Naive B cell (primary cell): ENCODE measurements around the gene SEL1L2. TPM values are rescaled to one million over a fixed set of nuclear protein-coding genes. Genes with fewer than 3 reads are reported as not detected.

ENCODE experiments used
- ATAC-seq, 2 donors: fragments of 150-1000 bp; cut with Tn5 transposase; 2 replicates each; pipeline ENCODE4 v1.10.0; 2021; ENCODE audit warnings: low read depth in 2 of 2, mild to moderate bottlenecking in 2 of 2, moderate library complexity in 2 of 2
- DNase-seq: peaks from one replicate; pipeline ENCODE4 v3.0.0; 2022
- H3K27ac Mint-ChIP-seq, 6 donors: one replicate each; pipeline ENCODE4 v1.8.0; 2020 to 2022; ENCODE audit warnings: mild to moderate bottlenecking in 6 of 6, mixed read lengths in 6 of 6, moderate library complexity in 5 of 6, inconsistent platforms in 2 of 6
- H3K27me3 Mint-ChIP-seq, 3 donors: one replicate each; pipeline ENCODE4 v1.8.0; 2021 to 2022; ENCODE audit warnings: mixed read lengths in 3 of 3, mild to moderate bottlenecking in 1 of 3
- H3K36me3 Mint-ChIP-seq, 2 donors: one replicate each; pipeline ENCODE4 v1.8.0; 2020 to 2022; ENCODE audit warnings: mixed read lengths in 2 of 2, inconsistent platforms in 1 of 2, mild to moderate bottlenecking in 1 of 2
- H3K4me1 Mint-ChIP-seq, 3 donors: one replicate each; pipeline ENCODE4 v1.8.0; 2020 to 2022; ENCODE audit warnings: mixed read lengths in 3 of 3, inconsistent platforms in 1 of 3, mild to moderate bottlenecking in 1 of 3, moderate library complexity in 1 of 3
- H3K4me3 Mint-ChIP-seq, 8 donors: one replicate each; pipeline ENCODE4 v1.8.0; 2020 to 2022; ENCODE audit warnings: mild to moderate bottlenecking in 8 of 8, mixed read lengths in 8 of 8, moderate library complexity in 8 of 8, inconsistent platforms in 2 of 8
- H3K9me3 Mint-ChIP-seq, 7 donors: one replicate each; pipeline ENCODE4 v1.8.0; 2020 to 2022; ENCODE audit warnings: mixed read lengths in 7 of 7, mild to moderate bottlenecking in 5 of 7, inconsistent platforms in 2 of 7, moderate library complexity in 1 of 7
- polyA plus RNA-seq, 6 donors: library from polyadenylated mRNA; unstranded; fragments of 300-500 nt; fragmentation: Illumina TruSeq; gene quantifications; one replicate each; pipeline ENCODE4 v1.2.3, GENCODE V29; 2021; ENCODE audit warnings: low read depth in 6 of 6

The SEL1L2 gene
- polyA plus RNA-seq, 6 donors from 2014 or later = not detected

DNA sequence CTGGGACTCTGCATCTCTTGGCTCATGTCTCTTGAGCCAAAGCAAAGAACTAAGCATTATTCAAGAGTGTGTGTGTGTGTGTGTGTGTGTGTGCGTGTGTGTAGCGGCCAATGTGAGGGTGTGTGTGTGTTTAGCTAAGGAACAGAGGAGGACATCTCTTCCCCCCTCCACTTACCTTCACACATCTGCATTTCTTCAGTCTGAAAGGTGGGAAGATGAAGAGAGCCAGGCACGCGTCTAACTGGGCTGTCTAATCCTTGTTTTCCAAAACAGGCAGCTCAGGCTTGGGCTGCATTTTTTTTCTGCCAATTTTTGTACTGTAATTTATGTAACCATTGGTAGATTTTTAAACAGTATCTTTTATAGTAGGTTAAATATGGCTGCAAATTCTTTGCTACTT is 146.1 kb downstream of the SEL1L2 start:
- no peak overlapping the region for H3K27ac Mint-ChIP-seq
- no peaks in the 10 kb centered on the region for H3K36me3 Mint-ChIP-seq
- DNase-seq (no peak), ATAC-seq (no peak)
- peaks cover 11 to 28% (median 19%) of the 10 kb centered on the region in 3 donors for H3K27me3 Mint-ChIP-seq
- peaks cover 0 to 6% (median 2%) of the 10 kb centered on the region in 7 donors for H3K9me3 Mint-ChIP-seq
- H3K4me1 Mint-ChIP-seq = no peaks in the 10 kb centered on the region
- H3K4me3 Mint-ChIP-seq = no peak overlapping the region

DNA sequence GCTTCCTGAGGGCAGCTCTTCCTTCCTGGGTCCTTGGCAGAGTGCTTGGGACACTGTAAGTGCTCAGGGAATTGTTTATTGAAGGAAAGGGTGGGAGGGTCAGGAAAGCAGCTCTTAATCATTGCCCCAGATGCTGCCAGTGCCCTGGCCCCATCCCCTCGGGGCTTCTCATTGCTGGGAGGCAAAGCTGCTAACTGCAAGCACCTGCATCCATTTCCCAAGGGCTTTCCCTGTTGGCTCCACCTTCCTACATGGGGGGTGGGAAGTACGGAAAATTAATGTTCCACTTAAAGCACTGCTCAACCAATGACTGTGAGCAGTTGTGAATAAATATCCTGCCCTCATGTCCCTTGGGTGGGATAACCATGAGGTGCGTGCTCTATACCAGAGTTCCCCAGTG is 149.2 kb downstream of the SEL1L2 start:
- peaks cover 0 to 2% (median 0%) of the 10 kb centered on the region in 7 donors for H3K9me3 Mint-ChIP-seq
- no peak for ATAC-seq
- no peaks in the 10 kb centered on the region for H3K4me1 Mint-ChIP-seq
- H3K27me3 Mint-ChIP-seq = peaks cover 22 to 37% (median 23%) of the 10 kb centered on the region in 3 donors
- H3K36me3 Mint-ChIP-seq = no peaks in the 10 kb centered on the region
- no peak overlapping the region for H3K4me3 Mint-ChIP-seq
- H3K27ac Mint-ChIP-seq = no peak overlapping the region
- no peak for DNase-seq

DNA sequence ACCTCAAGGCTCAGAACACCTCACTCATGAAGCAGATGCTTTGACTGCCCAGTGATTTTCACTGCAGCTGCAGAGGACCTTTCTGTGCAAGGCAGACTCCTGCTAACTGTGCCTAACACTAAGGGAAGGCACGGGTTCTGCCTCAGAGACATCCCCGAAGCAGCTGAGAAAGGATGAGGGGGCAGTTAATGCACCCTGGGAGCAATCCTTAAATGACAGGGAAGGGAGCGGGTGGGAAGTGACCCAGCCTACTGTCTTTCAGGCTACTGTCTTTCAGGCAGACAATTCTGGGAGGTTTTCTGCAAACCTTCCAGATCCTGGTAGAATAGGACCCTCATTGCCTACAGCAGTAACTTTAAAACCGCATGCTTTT is 150.3 kb downstream of the SEL1L2 start:
- Mint-ChIP-seq H3K27me3 (peaks cover 23 to 46% (median 30%) of the 10 kb centered on the region in 3 donors), H3K9me3 (peaks cover 0 to 2% (median 0%) of the 10 kb centered on the region in 7 donors), H3K36me3 (no peaks in the 10 kb centered on the region), H3K27ac (no peak overlapping the region), H3K4me1 (no peaks in the 10 kb centered on the region), H3K4me3 (no peak overlapping the region)
- ATAC-seq = no peak
- DNase-seq = no peak

DNA sequence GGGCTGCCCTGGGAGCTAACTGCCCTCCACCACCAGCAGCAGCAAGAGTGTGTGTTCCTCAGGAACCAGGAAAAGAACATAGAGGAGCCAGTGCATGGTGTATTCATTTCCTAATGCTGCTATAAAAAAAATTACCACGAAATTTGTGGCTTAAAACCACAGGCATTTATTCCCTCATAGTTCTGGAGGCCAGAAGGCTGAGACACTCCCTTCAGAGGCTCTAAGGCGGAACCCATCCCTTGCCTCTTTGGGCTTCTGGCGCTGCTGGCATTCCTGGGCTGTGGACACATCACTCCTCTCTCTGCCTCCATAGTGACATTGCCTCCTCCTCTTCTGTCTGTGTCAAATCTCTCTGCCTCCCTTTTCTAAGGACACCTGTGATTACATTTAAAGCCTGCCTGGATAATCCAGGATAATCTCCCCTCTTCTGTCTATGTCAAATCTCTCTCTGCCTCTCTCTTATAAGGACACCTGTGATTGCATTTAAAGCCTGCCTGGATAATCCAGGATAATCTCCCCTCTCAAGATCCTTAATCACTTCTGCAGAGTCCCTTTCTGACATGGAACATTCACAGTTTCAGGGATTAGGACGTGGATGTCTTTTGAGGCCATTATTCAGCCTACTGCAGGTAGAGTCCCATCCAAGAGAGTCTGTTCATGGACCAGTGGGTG is 150.9 kb downstream of the SEL1L2 start:
- Mint-ChIP-seq H3K27ac (no peak overlapping the region), H3K27me3 (peaks cover 23 to 46% (median 30%) of the 10 kb centered on the region in 3 donors), H3K9me3 (peaks cover 0 to 2% (median 0%) of the 10 kb centered on the region in 7 donors), H3K4me3 (no peak overlapping the region), H3K4me1 (no peaks in the 10 kb centered on the region), H3K36me3 (no peaks in the 10 kb centered on the region)
- DNase-seq (no peak), ATAC-seq (no peak)

DNA sequence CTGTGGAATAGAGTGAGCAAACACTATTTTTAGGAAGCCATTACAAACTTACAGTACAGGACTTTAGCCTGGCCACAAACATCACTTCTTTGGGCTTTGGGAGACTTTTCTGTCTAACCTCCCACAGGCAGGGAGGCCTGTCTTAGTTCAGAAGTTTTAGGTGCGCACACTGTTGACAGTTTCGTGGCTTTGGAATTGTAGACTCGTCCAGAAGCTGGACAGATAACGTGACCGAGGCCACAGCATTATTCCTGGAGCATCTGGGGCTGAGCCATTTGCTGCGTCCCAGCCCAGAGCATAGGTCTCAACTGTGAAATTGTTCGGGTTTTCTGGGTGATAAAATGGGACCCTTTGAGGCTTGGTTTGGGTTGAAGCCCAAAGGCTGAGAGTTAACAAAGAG is 151.8 kb downstream of the SEL1L2 start:
- Mint-ChIP-seq H3K4me3 (no peak overlapping the region), H3K27ac (peak overlapping the region in 1 of 6 donors; percentile 21), H3K27me3 (peaks cover 16 to 39% (median 24%) of the 10 kb centered on the region in 3 donors), H3K4me1 (no peaks in the 10 kb centered on the region), H3K36me3 (no peaks in the 10 kb centered on the region), H3K9me3 (peaks cover 0 to 2% (median 0%) of the 10 kb centered on the region in 7 donors)
- ATAC-seq = no peak
- DNase-seq = no peak

DNA sequence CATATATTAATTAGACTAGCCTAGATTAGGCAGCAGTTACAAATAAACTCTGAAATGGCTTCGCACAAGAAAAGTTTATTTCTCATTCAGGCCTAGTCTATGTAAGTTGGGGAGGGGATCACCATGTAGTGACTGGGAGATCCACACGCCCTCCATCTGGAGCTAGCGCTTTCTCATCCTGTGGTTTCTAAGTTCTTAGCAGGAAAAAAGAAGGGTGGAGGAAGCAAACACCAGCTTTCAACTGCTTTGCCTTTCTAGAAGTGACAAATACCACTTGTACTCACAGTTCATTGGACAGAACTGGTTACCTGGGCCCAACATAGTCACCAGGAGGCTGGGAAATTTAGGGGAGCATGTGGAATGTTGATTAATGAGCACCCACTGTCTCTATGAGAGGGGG is 158.9 kb downstream of the SEL1L2 start:
- no peak overlapping the region for H3K27ac Mint-ChIP-seq
- H3K9me3 Mint-ChIP-seq = peaks cover 0 to 12% (median 2%) of the 10 kb centered on the region in 7 donors
- H3K4me3 Mint-ChIP-seq = no peak overlapping the region
- no peaks in the 10 kb centered on the region for H3K4me1 Mint-ChIP-seq
- peaks cover 19 to 43% (median 25%) of the 10 kb centered on the region in 3 donors for H3K27me3 Mint-ChIP-seq
- no peaks in the 10 kb centered on the region for H3K36me3 Mint-ChIP-seq
- DNase-seq (no peak), ATAC-seq (no peak)

DNA sequence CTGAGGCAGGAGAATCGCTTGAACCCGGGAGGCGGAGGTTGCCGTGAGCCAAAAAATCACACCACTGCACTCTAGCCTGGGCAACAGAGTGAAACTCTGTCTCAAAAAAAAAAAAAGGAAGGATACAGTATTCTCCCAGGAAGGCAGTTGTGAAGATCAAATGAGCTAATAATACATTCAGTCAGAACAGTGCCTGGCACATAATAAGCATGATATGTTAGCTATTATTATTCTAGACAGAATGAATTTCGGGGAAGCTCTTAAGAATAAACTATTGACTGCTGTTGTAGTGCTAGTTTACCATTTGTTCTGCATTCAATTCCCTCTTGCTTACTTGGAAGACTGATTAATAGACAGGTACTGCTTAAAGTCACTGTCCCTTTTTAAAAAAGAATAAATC is 164.9 kb downstream of the SEL1L2 start:
- H3K27ac Mint-ChIP-seq = no peak overlapping the region
- no peaks in the 10 kb centered on the region for H3K4me1 Mint-ChIP-seq
- DNase-seq = no peak
- H3K27me3 Mint-ChIP-seq = peaks cover 5 to 23% (median 11%) of the 10 kb centered on the region in 3 donors
- no peaks in the 10 kb centered on the region for H3K9me3 Mint-ChIP-seq
- no peak overlapping the region for H3K4me3 Mint-ChIP-seq
- H3K36me3 Mint-ChIP-seq = no peaks in the 10 kb centered on the region
- ATAC-seq = no peak

DNA sequence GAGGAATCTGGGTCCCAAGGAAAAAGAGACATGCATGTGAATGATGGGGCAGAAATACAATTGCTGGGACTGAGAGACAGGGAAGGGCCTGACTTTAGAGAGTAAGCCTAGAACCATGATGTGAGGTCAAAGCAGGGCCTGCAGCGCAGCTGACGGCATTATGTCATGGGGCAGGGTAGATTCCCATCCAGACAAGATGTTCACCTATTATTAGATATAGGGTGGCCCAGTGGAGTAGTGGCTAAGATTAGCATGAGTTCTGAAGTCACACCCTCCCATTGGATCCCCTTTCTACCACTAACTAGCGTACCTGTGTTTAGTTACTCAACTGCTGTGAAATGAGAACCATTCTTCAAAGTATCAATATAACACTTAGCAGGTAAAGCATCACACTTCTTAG is 166.0 kb downstream of the SEL1L2 start:
- DNase-seq (no peak), ATAC-seq (no peak)
- Mint-ChIP-seq H3K4me1 (no peaks in the 10 kb centered on the region), H3K9me3 (no peaks in the 10 kb centered on the region), H3K36me3 (no peaks in the 10 kb centered on the region), H3K27ac (no peak overlapping the region), H3K27me3 (peaks cover 5 to 18% (median 7%) of the 10 kb centered on the region in 3 donors), H3K4me3 (no peak overlapping the region)

DNA sequence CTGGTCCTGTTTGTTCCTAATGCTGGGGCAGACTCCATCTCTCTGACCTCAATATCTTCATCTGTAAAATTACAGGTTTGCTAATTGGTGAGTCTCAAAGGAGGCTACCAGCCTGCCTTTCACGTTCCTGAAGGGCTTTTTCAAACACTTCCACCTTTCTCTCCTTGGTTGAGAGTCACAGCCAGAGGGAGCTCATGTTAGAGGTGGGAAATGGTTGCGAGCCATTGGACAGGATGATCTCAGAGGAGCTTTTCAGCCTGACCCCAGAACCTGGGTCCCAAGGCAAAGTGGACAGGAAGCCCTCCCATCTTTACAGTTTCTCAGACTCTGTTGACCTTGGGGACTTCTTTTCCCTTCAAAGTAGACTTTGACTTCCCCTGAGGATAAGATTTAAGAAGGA is 168.0 kb downstream of the SEL1L2 start:
- no peaks in the 10 kb centered on the region for H3K36me3 Mint-ChIP-seq

DNA sequence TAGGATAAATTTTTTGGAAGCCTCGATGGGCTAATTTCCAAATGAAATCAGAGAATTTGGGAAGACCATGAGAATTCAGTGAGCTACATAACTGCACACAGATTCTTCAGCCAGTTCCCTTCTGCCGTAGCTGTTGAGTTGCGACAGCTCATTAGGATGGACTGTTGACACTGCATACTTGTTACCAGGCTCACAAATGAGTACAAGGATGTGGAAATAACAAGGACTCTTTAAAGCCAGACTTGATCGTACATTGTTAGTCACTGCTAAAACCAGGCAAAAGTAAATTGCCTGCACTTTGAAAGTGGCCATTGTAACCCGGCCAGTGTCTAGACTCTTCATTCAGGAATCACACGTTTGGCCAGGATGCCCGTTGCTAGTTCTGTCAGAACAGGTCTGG is 168.5 kb downstream of the SEL1L2 start:
- Mint-ChIP-seq H3K4me1 (no peaks in the 10 kb centered on the region), H3K4me3 (no peak overlapping the region), H3K9me3 (no peaks in the 10 kb centered on the region), H3K27me3 (peaks cover 0 to 2% (median 1%) of the 10 kb centered on the region in 3 donors), H3K27ac (no peak overlapping the region), H3K36me3 (peaks cover 1% of the 10 kb centered on the region in 2 donors)
- ATAC-seq = no peak
- no peak for DNase-seq

More for the DNA sequence above, 168.0 kb downstream of the SEL1L2 start:
- Mint-ChIP-seq H3K27ac (no peak overlapping the region), H3K4me1 (no peaks in the 10 kb centered on the region), H3K27me3 (peaks cover 0 to 8% (median 5%) of the 10 kb centered on the region in 3 donors), H3K4me3 (no peak overlapping the region), H3K9me3 (no peaks in the 10 kb centered on the region)
- ATAC-seq (no peak), DNase-seq (no peak)

DNA sequence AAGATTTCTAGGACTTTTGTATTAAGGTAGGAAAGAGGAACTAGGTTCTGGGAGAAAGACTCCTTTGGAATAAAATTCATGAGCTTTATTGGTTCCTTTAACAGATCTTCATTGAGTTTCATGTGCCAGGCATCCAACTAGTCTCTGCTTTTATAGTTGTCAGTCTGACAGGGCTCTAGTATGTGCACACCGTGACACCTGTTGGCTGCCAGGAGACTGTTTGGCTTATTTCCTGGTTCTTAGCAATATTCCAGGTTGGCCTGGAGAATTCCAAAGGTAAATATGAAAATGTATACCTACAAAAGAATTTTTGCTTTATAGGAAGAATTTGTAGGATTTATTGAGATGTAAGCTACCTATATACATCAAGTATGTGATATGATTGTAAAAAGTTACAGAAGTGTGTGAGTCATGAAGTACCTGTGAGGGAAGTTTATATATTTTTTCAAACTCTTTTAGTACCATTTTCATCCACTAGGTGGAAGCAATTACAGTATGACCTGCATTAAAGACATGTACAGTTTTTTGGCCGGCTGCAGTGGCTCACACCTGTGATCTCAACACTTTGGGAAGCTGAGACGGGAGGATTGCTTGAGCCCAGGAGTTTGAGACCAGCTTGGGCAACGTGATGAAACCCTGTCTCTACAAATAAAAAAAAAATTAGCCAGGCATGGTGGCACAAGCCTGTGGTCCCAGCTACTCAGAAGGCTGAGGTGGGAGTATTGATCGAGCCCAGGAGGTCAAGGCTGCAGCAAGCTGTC is 170.3 kb downstream of the SEL1L2 start:
- no peaks in the 10 kb centered on the region for H3K4me1 Mint-ChIP-seq
- no peak overlapping the region for H3K4me3 Mint-ChIP-seq
- no peaks in the 10 kb centered on the region for H3K27me3 Mint-ChIP-seq
- peak in 1 of 2 donors; percentile 33 for ATAC-seq
- H3K36me3 Mint-ChIP-seq = peaks cover 8% of the 10 kb centered on the region in 2 donors
- no peaks in the 10 kb centered on the region for H3K9me3 Mint-ChIP-seq
- H3K27ac Mint-ChIP-seq = no peak overlapping the region
- DNase-seq = peak; percentile 11

DNA sequence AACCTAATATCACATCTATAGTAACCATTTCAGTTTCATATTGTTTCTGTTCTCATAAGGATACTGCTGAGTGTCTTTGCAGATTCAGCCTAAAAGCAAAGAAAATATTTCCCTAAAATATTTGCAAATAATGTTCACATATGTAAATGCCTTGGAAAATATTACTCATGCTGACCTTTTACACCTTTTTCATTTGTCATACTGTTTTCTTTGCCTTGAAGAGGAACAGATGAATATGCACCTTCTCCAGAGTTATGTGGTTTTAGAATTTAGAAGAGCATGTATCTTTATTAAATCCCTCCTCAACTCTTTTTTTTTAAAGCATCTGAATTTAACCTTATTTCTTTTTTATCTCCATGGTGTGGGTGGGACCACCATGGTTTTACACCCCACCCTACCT is 173.1 kb downstream of the SEL1L2 start:
- DNase-seq = no peak

DNA sequence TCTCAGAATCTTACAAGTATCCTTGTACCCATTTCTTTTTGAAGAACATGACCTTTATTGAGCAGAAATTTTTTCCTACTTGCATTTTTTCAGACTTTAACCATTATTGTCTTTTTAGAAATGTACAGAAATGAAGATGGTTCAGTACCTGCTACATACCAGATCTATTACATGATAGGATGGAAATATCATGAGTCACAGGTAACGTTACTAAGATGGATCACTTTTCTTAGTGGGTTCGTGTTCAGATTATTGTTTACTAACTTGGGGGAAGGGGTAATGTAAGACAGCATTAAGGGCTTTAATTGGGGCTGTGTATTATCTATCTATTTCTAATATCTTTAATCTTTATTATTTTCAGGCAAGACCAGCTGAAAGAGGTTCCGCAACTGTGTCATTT is 173.7 kb downstream of the SEL1L2 start:
- no peak for ATAC-seq
- H3K4me3 Mint-ChIP-seq = no peak overlapping the region
- peak overlapping the region in 1 of 6 donors; percentile 59 for H3K27ac Mint-ChIP-seq
- H3K9me3 Mint-ChIP-seq = no peaks in the 10 kb centered on the region
- no peaks in the 10 kb centered on the region for H3K27me3 Mint-ChIP-seq
- peaks cover 16 to 17% of the 10 kb centered on the region in 2 donors for H3K36me3 Mint-ChIP-seq
- H3K4me1 Mint-ChIP-seq = no peaks in the 10 kb centered on the region
- no peak for DNase-seq

More for the DNA sequence above, 173.1 kb downstream of the SEL1L2 start:
- ATAC-seq = no peak
- Mint-ChIP-seq H3K4me1 (no peaks in the 10 kb centered on the region), H3K27ac (no peak overlapping the region), H3K9me3 (no peaks in the 10 kb centered on the region), H3K36me3 (peaks cover 16 to 17% of the 10 kb centered on the region in 2 donors), H3K4me3 (no peak overlapping the region), H3K27me3 (no peaks in the 10 kb centered on the region)

DNA sequence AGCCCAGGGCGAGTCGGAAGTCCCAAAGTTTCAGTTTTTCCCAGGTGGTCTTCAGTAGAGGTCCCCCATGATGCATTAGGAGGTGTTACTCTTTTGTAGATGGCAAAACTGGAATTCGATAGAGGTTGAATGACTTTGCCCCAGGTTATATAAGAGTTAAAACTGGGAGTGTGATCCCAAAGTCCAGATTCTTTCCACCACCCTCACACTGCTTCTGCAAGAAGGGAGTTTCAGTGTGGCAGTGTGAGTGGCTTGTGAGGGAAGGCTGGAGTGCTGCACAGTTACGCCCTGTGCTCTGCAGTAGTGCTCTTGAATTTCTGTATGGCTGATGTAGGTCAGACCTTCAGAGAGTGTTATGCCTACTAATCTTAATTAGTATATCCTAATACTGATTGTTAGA is 175.7 kb downstream of the SEL1L2 start:
- Mint-ChIP-seq H3K4me1 (no peaks in the 10 kb centered on the region), H3K27ac (no peak overlapping the region), H3K36me3 (peaks cover 16 to 17% of the 10 kb centered on the region in 2 donors), H3K9me3 (no peaks in the 10 kb centered on the region), H3K27me3 (no peaks in the 10 kb centered on the region), H3K4me3 (no peak overlapping the region)
- DNase-seq (no peak), ATAC-seq (no peak)
